Activated CD4-positive, alpha-beta memory T cell treated with anti-CD3 and anti-CD28 coated beads for 36 hours (primary cell): ENCODE results near the gene PCSK6. TPM values are rescaled to one million over a fixed set of nuclear protein-coding genes. Genes with fewer than 3 reads are reported as not detected.
"Not testable (repeated sequence)": the region's sequence is repeated elsewhere in the genome, so short reads cannot be mapped to it uniquely, and the experiment has no call there.

Experiments used
- CTCF ChIA-PET: fragments of 350-600 bp; sonication (Branson Sonifier 250); formaldehyde crosslinking; loops from one replicate; lab custom pipeline; 2021; ENCODE audit warnings: antibody characterized with exemption, inconsistent platforms; lab: Charles Lee
- POLR2A ChIA-PET: fragments of 350-600 bp; sonication (Branson Sonifier 250); formaldehyde crosslinking; loops from one replicate; lab custom pipeline; 2021; ENCODE audit warnings: antibody characterized with exemption; lab: Charles Lee
- DNase-seq: peaks from one replicate; pipeline ENCODE4 v3.0.0-alpha.2; 2020
- H3K27ac Mint-ChIP-seq: one replicate; pipeline ENCODE4 v1.8.0; 2021; ENCODE audit warnings: mixed read lengths
- H3K27me3 Mint-ChIP-seq: one replicate; pipeline ENCODE4 v1.8.0; 2021; ENCODE audit warnings: mixed read lengths
- H3K36me3 Mint-ChIP-seq: one replicate; pipeline ENCODE4 v1.8.0; 2021; ENCODE audit warnings: mixed read lengths
- H3K4me1 Mint-ChIP-seq: one replicate; pipeline ENCODE4 v1.8.0; 2021; ENCODE audit warnings: low read depth, mixed read lengths
- H3K4me3 Mint-ChIP-seq: one replicate; pipeline ENCODE4 v1.8.0; 2021; ENCODE audit warnings: mild to moderate bottlenecking, mixed read lengths
- H3K9me3 Mint-ChIP-seq: one replicate; pipeline ENCODE4 v1.8.0; 2021; ENCODE audit warnings: mixed read lengths
- intact Hi-C: fragments of 100-400 bp; cut with micrococcal nuclease; formaldehyde crosslinking; loops from one replicate; pipeline ENCODE4 v1.15.1; 2023
- total RNA-seq, 2 experiments: library from RNA; stranded (reverse); gene quantifications; one replicate each; pipeline ENCODE4 v1.2.3, GENCODE V29; 2021

Gene PCSK6
- total RNA-seq, 2 experiments from 2014 or later: 0.24 to 0.58 TPM

- intact Hi-C loops: no loop called here
- Mint-ChIP-seq H3K9me3 (no peaks in the 10 kb centered on the region), H3K27me3 (peaks cover 36% of the 10 kb centered on the region), H3K4me1 (no peaks in the 10 kb centered on the region), H3K27ac (no peak overlapping the region), H3K36me3 (no peaks in the 10 kb centered on the region), H3K4me3 (no peak overlapping the region)
- ChIA-PET POLR2A (no interaction called here), CTCF (interaction anchor here (1.4 kb wide), 1 partner anchor 48 kb away, joined by 3 read pairs; no protein-coding TSS in a partner anchor)
- DNase-seq: no peak
Measured at GRCh38 chr15:101348015-101348414, 141.5 kb downstream of the PCSK6 start.

- no peak for DNase-seq
- Mint-ChIP-seq H3K36me3 (no peaks in the 10 kb centered on the region), H3K4me1 (no peaks in the 10 kb centered on the region), H3K27me3 (peaks cover 32% of the 10 kb centered on the region), H3K27ac (no peak overlapping the region), H3K9me3 (no peaks in the 10 kb centered on the region), H3K4me3 (no peak overlapping the region)
- POLR2A ChIA-PET: no interaction called here
- intact Hi-C loops: no loop called here
- CTCF ChIA-PET: no interaction called here
Measured at GRCh38 chr15:101347454-101347853, 142.1 kb downstream of the PCSK6 start.

- no peak for DNase-seq
- Mint-ChIP-seq H3K9me3 (no peaks in the 10 kb centered on the region), H3K4me3 (no peak overlapping the region), H3K27me3 (peaks cover 32% of the 10 kb centered on the region), H3K36me3 (no peaks in the 10 kb centered on the region), H3K4me1 (no peaks in the 10 kb centered on the region), H3K27ac (no peak overlapping the region)
- ChIA-PET POLR2A (no interaction called here), CTCF (no interaction called here)
- intact Hi-C loops: no loop called here
Measured at GRCh38 chr15:101346928-101347327, 142.6 kb downstream of the PCSK6 start.

GRCh38 chr15:101342056-101342455, 147.5 kb downstream of the PCSK6 start:
- Mint-ChIP-seq H3K27ac (no peak overlapping the region), H3K36me3 (peaks cover 1% of the 10 kb centered on the region), H3K9me3 (no peaks in the 10 kb centered on the region), H3K27me3 (peaks cover 22% of the 10 kb centered on the region), H3K4me1 (no peaks in the 10 kb centered on the region), H3K4me3 (no peak overlapping the region)
- ChIA-PET POLR2A (no interaction called here), CTCF (no interaction called here)
- intact Hi-C loops: no loop called here
- no peak for DNase-seq

- ChIA-PET POLR2A (no interaction called here), CTCF (no interaction called here)
- no peak overlapping the region for H3K4me3 Mint-ChIP-seq
- H3K36me3 Mint-ChIP-seq: peaks cover 6% of the 10 kb centered on the region
- peaks cover 14% of the 10 kb centered on the region for H3K9me3 Mint-ChIP-seq
- peaks cover 11% of the 10 kb centered on the region for H3K4me1 Mint-ChIP-seq
- H3K27ac Mint-ChIP-seq: no peak overlapping the region
- H3K27me3 Mint-ChIP-seq: peaks cover 9% of the 10 kb centered on the region
- no peak for DNase-seq
- intact Hi-C loops: no loop called here
Measured at GRCh38 chr15:101338502-101339057, 150.9 kb downstream of the PCSK6 start.

- H3K27ac Mint-ChIP-seq: no peak overlapping the region
- H3K9me3 Mint-ChIP-seq: peaks cover 19% of the 10 kb centered on the region
- intact Hi-C loops: no loop called here
- ChIA-PET CTCF (no interaction called here), POLR2A (no interaction called here)
- peaks cover 9% of the 10 kb centered on the region for H3K36me3 Mint-ChIP-seq
- no peak for DNase-seq
- no peak overlapping the region for H3K4me3 Mint-ChIP-seq
- H3K4me1 Mint-ChIP-seq: peaks cover 12% of the 10 kb centered on the region
- peaks cover 9% of the 10 kb centered on the region for H3K27me3 Mint-ChIP-seq
Measured at GRCh38 chr15:101337976-101338375, 151.5 kb downstream of the PCSK6 start.

- intact Hi-C loops: loop anchor here (1.0 kb wide), 1 partner anchor 318 kb away; the partner anchor contains the start of gene TM2D3
- peak overlapping the region; percentile 35 for H3K4me3 Mint-ChIP-seq
- H3K27me3 Mint-ChIP-seq, H3K36me3 Mint-ChIP-seq: not testable (repeated sequence)
- ChIA-PET POLR2A (interaction anchor here (0.5 to 1.9 kb wide), 3 partner anchors 14 to 83 kb away, joined by 3 to 7 read pairs (median 5); partner anchors contain the start of gene SNRPA1), CTCF (interaction anchor here (0.7 to 4.4 kb wide), 2 partner anchors 14 to 437 kb away, joined by 3 to 23 read pairs; no protein-coding TSS in a partner anchor)
- H3K27ac Mint-ChIP-seq: peak overlapping the region; percentile 83
- H3K9me3 Mint-ChIP-seq: peaks cover 23% of the 10 kb centered on the region
- peak; percentile 73 for DNase-seq
- peaks cover 12% of the 10 kb centered on the region for H3K4me1 Mint-ChIP-seq
Measured at GRCh38 chr15:101333907-101334789, 155.4 kb downstream of the PCSK6 start.

- peaks cover 8% of the 10 kb centered on the region for H3K36me3 Mint-ChIP-seq
- POLR2A ChIA-PET: no interaction called here
- CTCF ChIA-PET: interaction anchor here (1.1 to 4.4 kb wide), 3 partner anchors 12 to 170 kb away, joined by 3 to 23 read pairs (median 3); no protein-coding TSS in a partner anchor
- H3K27ac Mint-ChIP-seq: no peak overlapping the region
- peaks cover 23% of the 10 kb centered on the region for H3K9me3 Mint-ChIP-seq
- H3K4me3 Mint-ChIP-seq: no peak overlapping the region
- intact Hi-C loops: no loop called here
- H3K27me3 Mint-ChIP-seq: no peaks in the 10 kb centered on the region
- H3K4me1 Mint-ChIP-seq: peaks cover 12% of the 10 kb centered on the region
- DNase-seq: no peak
Measured at GRCh38 chr15:101332061-101332467, 157.4 kb downstream of the PCSK6 start.

- H3K9me3 Mint-ChIP-seq: peaks cover 17% of the 10 kb centered on the region
- H3K4me1 Mint-ChIP-seq: peaks cover 10% of the 10 kb centered on the region
- intact Hi-C loops: no loop called here
- no peak overlapping the region for H3K27ac Mint-ChIP-seq
- peaks cover 5% of the 10 kb centered on the region for H3K36me3 Mint-ChIP-seq
- POLR2A ChIA-PET: no interaction called here
- H3K27me3 Mint-ChIP-seq: peaks cover 7% of the 10 kb centered on the region
- H3K4me3 Mint-ChIP-seq: no peak overlapping the region
- no peak for DNase-seq
- CTCF ChIA-PET: no interaction called here
Measured at GRCh38 chr15:101329867-101330380, 159.6 kb downstream of the PCSK6 start.

GRCh38 chr15:101329309-101329863, 160.1 kb downstream of the PCSK6 start:
- no peak overlapping the region for H3K4me3 Mint-ChIP-seq
- peaks cover 12% of the 10 kb centered on the region for H3K9me3 Mint-ChIP-seq
- H3K36me3 Mint-ChIP-seq: peaks cover 3% of the 10 kb centered on the region
- POLR2A ChIA-PET: no interaction called here
- CTCF ChIA-PET: no interaction called here
- H3K4me1 Mint-ChIP-seq: peaks cover 5% of the 10 kb centered on the region
- H3K27me3 Mint-ChIP-seq: peaks cover 7% of the 10 kb centered on the region
- H3K27ac Mint-ChIP-seq: no peak overlapping the region
- intact Hi-C loops: no loop called here
- no peak for DNase-seq

- Mint-ChIP-seq H3K4me3 (no peak overlapping the region), H3K4me1 (no peaks in the 10 kb centered on the region), H3K27me3 (peaks cover 7% of the 10 kb centered on the region), H3K9me3 (peaks cover 4% of the 10 kb centered on the region), H3K27ac (no peak overlapping the region), H3K36me3 (no peaks in the 10 kb centered on the region)
- intact Hi-C loops: no loop called here
- no peak for DNase-seq
- POLR2A ChIA-PET: no interaction called here
- CTCF ChIA-PET: no interaction called here
Measured at GRCh38 chr15:101328001-101328400, 161.5 kb downstream of the PCSK6 start.

GRCh38 chr15:101327147-101327740, 162.3 kb downstream of the PCSK6 start:
- intact Hi-C loops: no loop called here
- no peak overlapping the region for H3K27ac Mint-ChIP-seq

More at GRCh38 chr15:101327147-101327740, 162.3 kb downstream of the PCSK6 start:
- Mint-ChIP-seq H3K4me1 (no peaks in the 10 kb centered on the region), H3K4me3 (no peak overlapping the region), H3K9me3 (no peaks in the 10 kb centered on the region), H3K36me3 (no peaks in the 10 kb centered on the region), H3K27me3 (peaks cover 7% of the 10 kb centered on the region)
- DNase-seq: no peak
- CTCF ChIA-PET: interaction anchor here (0.8 kb wide), 1 partner anchor 320 kb away, joined by 3 read pairs; no protein-coding TSS in a partner anchor
- POLR2A ChIA-PET: no interaction called here
